Measurements from ENCODE around the gene MAN1A2.
A peak's percentile ranks its signal among the peaks of the same experiment; 100 is the strongest.

MAN1A2 gene

DNA sequence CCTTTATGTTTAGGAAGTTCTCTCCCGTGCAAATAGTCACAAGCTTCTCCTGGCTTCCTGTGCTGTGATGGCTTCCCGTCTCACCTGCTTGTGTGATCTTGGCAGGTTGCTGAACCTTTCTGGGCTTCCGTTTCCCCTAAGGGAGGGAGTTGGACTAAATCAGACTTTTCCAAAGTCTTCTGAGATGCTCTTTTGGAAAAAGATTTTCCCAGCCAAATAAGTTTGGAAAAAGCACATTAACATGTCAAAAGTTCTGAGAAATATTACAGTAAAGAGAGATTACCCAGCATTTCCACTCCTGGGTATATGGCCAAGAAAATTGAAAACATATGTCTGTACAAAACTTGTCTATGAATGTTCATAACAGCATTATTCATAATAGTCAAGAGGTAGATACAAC is 202.6 kb downstream of the MAN1A2 start:
- H3K27ac ChIP-seq: no peak overlapping the region
- no peak for DNase-seq (ENCODE audit: low read depth, low spot score)

DNA sequence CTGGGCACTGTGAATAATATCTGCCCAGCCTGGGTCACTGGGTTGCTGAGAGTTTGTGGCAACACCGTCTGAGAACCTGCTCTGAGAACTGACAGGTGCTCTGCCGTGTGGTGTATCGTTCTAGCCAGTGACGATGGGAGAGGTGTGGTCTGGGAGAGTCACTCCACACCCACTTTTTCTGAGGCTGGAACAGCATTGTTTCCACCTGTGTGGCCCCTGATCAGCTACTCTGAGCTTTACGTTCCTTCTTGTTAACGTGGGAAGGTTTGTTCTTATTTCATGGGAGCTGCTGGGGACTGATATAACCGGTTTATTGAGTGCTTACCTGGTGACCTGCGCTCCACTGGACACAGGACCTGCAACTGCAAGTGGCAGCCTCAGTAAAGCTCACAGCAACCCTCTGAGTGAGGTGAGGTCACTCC is 203.8 kb downstream of the MAN1A2 start:
- peak; percentile 37 for DNase-seq (ENCODE audit: low read depth, low spot score)
- H3K27ac ChIP-seq: peak overlapping the region; percentile 7

DNA sequence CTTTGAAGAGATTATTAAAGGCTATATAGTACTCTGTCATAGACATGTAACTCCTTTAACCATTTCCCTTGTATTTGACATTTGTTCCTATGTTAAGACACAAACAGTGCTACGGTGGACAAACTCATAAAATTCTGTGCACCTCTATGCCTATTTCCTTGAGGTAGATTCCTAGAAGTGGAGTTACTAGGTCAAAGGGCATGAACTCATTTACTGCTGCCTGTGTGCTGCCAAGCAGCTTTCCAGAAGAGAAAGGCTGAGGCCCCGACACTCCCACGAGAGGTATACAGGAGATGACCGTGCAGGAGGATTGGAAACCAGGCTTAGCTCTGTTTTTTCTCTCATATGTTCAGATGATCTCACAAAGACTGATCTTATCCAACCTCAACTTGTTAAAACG is 204.2 kb downstream of the MAN1A2 start:
- DNase-seq (ENCODE audit: low read depth, low spot score): no peak
- peak overlapping the region; percentile 7 for H3K27ac ChIP-seq

DNA sequence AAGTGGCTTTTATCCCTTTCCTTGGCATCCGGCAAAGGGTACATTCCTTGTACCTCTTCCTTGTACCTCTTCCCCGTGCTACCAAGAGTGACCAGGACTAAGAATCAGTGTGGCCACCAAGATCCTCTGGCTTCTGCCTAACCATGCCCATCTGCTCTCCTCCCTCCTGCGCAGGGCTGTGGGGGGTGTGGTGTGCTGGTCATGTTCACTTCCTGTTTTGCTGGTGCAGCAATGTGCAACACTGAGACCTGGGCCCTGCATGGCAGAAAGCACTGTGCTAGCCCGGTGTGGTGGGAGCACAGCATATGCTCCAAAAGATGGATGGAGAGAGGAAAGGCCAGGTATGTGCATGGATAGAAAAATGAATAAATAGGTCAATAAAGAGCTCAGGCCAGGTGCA is 205.3 kb downstream of the MAN1A2 start:
- no peak for DNase-seq (ENCODE audit: low read depth, low spot score)
- H3K27ac ChIP-seq: no peak overlapping the region

DNA sequence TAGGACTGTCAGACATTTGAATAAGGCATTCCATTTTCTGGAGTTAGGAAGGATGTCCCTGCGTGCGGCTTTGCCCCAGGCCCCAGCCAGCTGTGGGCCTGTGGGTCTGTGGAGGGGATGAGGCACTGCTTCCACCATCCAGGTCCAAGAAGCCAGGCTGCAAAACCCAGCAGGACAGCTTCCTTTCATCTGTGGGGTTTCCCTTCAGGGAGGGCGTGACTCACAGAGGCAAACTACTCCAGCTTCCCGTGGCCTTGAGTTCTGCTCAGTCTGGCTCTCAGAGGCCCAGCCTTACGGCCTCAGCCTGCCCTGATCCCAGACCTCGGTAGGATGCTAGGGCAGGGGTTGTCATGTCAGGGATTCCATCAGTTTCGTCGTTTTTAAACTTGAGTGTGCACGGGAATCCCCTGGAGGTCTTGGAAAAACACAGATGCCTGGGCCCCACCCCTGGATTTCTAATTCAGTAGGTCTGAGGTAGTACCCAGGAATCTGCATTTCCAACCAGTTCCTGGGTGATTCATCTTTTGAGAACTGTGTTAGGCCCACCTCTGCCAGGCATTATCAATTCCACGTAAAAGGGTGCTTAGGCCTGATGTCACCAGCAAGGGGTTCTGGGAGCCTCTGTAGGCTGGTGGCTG is 206.3 kb downstream of the MAN1A2 start:
- H3K27ac ChIP-seq: no peak overlapping the region
- DNase-seq (ENCODE audit: low read depth, low spot score): no peak

DNA sequence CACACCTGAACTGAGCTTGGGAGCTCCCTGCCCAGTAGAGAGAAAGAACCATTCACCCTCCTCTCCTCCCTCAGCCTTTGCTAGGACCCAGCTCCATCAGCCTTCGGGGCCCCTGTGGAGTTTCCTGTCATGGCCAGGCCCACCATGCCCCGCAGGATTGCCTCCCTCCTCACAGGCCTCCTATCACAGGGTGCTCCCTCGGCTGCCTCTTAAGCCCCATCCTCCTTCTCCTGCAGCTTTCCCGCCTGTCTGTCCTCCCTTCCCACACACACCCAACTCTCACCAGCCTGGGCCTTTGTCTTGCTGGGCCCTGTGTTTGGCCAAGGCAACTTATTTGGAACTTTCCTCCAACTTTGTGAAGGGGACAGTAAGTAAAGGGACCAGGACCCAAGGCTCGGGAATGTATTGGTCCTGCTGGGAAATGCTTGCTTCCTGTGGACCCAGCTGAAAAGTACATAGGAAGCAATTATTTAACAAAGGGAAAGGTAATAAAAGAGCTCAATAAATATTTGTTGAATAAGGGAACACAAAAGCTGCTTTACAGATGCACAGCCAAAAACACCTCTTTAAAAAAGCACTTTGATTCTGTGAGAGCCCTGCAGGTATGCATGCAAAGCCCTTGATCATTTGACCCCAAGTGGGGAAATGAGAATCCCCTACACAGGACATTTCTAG is 207.0 kb downstream of the MAN1A2 start:
- DNase-seq (ENCODE audit: low read depth, low spot score): no peak

DNA sequence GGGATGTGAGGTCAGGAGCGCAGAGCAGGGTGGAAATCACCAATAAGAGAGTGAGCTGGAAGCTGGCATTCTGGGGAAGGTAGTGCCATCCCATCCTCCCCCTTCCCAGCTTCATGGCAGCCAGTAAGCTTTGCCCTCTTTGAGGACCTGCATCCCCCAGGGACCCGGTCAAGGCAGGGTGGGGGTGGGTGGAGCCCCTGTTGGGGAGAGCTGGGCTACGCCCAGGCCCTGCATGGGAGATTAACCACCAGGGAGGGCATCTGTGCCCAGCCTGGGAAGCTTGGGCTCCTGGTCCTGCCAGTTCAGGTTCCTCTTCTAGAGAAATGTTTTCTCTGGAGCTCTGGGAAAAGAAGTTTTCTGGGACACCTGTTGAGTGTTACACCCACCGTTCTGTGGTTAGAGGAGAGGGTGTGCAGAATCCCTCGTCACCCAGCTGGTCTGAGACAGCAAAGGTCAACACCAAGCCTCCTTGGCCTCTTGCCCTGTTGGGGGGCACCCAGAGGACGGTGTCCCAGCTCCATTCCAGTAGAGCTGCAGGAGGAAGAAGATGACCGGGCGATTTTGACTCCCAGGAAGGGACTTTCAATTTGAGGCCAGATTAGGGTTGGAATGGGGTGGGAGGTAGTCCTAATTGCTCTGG is 208.5 kb downstream of the MAN1A2 start:
- DNase-seq (ENCODE audit: low read depth, low spot score): no peak
- H3K27ac ChIP-seq: no peak overlapping the region

More for the DNA sequence above, 207.0 kb downstream of the MAN1A2 start:
- H3K27ac ChIP-seq: no peak overlapping the region

DNA sequence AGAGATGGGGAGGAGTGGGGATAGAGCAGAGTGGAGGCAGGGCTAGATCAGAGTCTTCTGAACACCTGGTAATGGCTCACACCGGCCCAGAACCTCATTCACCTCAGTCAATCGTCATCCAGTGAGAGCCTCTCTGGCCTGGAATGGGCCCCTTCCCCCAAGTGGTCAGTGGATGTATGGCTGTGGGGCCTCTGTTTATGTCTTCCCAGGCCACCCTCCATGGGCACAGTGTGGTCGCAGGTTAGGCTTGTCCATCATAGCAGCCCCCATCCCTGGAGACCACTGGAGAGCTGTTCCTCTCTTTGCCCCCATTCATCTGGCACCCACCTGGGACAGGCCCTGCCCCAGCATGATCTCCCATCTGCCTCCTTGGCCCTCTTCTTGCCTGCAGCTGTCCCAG is 209.0 kb downstream of the MAN1A2 start:
- DNase-seq (ENCODE audit: low read depth, low spot score): no peak
- no peak overlapping the region for H3K27ac ChIP-seq

DNA sequence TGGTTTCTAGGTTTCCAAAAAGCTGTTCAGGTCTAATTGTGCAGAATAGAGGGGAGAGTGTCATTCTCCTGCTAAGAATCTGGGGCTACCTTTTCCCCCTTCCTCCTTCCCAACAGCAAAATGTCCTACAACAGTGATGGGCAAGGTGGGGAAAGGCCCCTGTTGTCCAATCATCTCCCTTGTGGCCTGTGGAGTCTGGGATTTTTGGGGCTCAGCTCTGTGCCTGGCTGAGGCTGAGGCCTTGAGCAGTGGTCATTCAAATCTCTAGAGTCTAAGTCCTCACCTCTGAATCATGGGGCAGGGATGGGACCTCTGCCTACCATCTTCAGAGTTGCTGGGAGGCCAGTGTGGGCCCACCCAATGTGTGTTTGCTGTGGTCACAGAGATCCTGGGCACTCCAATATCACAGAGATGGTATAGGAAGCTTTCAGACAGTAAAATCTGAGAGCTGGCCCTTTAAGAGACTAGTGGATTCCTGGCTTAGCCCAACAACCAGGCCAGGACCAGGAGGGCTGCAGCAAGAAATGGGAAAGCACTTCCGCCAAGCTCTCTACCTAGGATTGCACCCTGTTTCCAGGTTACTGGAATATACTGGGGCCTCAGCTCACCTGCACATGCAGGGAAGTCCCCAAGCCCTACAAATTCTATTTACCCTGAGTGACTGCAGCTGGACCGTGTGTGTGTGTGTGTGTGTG is 210.1 kb downstream of the MAN1A2 start:
- no peak for DNase-seq (ENCODE audit: low read depth, low spot score)
- no peak overlapping the region for H3K27ac ChIP-seq

DNA sequence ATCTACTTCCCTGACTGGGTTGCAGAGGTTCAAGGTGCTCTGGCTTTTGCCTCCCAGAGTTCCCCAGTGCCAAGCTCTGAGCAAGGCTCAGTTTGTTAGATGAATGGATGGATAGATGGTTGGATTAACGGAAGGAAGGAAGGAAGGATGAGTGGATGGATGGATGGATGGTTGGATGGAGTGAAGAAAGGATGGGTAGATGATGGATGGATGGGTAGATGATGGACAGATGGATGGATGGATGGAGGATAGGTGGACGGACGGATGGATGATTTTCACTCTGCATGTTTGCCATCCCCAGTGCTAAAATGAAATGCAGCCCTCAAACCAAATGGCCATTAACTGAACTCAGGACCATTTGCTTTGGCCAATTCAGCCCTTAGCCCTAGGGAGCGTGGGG is 211.2 kb downstream of the MAN1A2 start:
- no peak overlapping the region for H3K27ac ChIP-seq
- DNase-seq (ENCODE audit: low read depth, low spot score): no peak
